Measurements from ENCODE around the gene TRPM3.

GRCh38 chr9:70948744-70949143 lies 172.7 kb downstream of the TRPM3 start:
- no peak for TF ChIP-seq CTCF (IDR thresholded peaks at IDR 0.05 in 8 of 11, conservative IDR thresholded peaks at IDR 0.05 in 3 of 11)
- TF ChIP-seq POLR2A (IDR thresholded peaks at IDR 0.05), result no peak
- no peak for TF ChIP-seq POLR2AphosphoS5 (IDR thresholded peaks at IDR 0.05)

Measured in spleen (tissue), 7 donors.